ENCODE results near the gene PCBP3. TPM values are rescaled to one million over a fixed set of nuclear protein-coding genes. Genes with fewer than 3 reads are reported as not detected.

PCBP3 gene
- total RNA-seq, 1 donor from 2014 or later: not detected

DNA sequence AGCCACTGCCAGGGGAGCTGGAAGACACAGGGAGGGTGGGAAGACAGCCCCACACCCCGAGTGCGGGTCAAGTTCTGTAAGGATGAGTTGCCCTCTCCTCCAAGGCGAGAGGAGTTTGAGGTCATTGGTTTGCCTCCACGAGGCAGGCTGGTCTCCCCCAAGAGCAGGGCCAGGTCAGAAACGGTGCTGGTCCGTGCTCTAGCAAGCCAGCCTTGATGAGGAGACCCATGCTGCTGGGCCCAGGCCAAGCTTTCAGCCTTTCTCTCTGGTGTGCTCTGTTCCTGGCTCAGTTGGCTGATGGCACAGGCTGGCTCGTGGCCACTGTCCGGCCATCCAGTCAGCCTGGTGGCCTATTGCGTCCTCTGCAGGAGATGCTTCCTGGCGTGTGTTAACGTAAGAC is 12.0 kb upstream of the PCBP3 start:
- DNase-seq (ENCODE audit: low read depth) (no peak), FAIRE-seq (no peak)
- TF ChIP-seq, protein P1, sequence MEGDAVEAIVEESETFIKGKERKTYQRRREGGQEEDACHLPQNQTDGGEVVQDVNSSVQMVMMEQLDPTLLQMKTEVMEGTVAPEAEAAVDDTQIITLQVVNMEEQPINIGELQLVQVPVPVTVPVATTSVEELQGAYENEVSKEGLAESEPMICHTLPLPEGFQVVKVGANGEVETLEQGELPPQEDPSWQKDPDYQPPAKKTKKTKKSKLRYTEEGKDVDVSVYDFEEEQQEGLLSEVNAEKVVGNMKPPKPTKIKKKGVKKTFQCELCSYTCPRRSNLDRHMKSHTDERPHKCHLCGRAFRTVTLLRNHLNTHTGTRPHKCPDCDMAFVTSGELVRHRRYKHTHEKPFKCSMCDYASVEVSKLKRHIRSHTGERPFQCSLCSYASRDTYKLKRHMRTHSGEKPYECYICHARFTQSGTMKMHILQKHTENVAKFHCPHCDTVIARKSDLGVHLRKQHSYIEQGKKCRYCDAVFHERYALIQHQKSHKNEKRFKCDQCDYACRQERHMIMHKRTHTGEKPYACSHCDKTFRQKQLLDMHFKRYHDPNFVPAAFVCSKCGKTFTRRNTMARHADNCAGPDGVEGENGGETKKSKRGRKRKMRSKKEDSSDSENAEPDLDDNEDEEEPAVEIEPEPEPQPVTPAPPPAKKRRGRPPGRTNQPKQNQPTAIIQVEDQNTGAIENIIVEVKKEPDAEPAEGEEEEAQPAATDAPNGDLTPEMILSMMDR (IDR thresholded peaks at IDR 0.05; ENCODE audit: insufficient read depth, low read length, severe bottlenecking): no peak
- no peaks in the 10 kb centered on the region for H3K27me3 ChIP-seq (ENCODE audit: control insufficient read depth, insufficient read depth, low read length)
- H3K4me3 ChIP-seq (ENCODE audit: low read depth, low read length): no peak overlapping the region
- no peaks in the 10 kb centered on the region for H3K36me3 ChIP-seq (ENCODE audit: control insufficient read depth, insufficient read depth, low read length)

DNA sequence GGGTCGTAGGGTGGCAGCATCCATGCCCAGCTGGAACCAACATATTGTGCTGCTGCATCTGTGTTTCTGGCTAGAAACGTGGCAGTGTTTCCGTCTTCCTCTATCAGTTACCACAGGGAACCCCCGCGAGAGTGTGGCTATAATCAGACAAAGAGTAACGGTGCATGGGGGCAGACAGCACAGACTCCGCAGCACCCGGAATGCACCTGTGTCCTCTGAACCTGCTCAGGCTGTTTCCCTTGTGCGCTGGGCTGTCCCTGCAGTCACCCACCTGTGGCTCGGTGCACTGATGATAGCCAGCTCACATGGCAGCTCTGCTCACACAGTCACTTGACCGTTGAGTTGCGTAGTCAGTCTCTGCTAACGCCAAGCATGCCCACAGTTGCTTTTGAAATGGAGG is 11.4 kb upstream of the PCBP3 start:
- FAIRE-seq (no peak), DNase-seq (ENCODE audit: low read depth) (no peak)
- Histone ChIP-seq H3K27me3 (ENCODE audit: control insufficient read depth, insufficient read depth, low read length) (no peaks in the 10 kb centered on the region), H3K4me3 (ENCODE audit: low read depth, low read length) (no peak overlapping the region), H3K36me3 (ENCODE audit: control insufficient read depth, insufficient read depth, low read length) (no peaks in the 10 kb centered on the region)
- TF ChIP-seq, protein P1 (IDR thresholded peaks at IDR 0.05; ENCODE audit: insufficient read depth, low read length, severe bottlenecking): no peak

DNA sequence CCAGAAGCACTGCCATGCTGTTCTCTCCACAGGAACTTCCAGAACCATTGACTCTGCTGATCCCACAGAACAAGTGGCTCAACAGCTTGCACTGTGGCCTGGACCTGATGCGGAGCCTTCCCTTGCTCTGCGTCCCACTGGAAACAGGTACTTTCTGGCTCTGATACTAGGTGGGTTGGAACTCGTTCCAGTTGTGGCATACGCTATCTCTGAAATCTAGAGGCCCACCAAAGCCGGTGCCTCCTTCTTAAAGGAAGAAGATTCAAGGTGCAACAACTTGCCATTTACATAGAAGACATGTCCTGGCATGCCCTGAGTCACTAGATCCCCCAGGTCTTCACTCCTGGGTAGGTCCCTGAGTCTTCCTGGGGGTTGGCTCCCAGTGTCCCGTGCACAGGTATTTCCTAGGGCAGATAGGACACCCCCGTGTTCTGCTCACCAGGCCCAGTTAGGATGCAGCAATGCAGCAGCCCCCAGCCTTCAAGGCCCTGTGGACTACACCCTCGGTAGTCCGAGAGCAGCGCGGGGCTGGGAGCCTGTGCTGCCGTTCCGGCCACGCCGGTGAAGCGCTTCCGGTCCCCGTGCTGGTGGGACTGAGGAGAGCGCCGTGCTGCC is 10.8 kb upstream of the PCBP3 start:
- DNase-seq (ENCODE audit: low read depth) (no peak), FAIRE-seq (no peak)
- Histone ChIP-seq H3K27me3 (ENCODE audit: control insufficient read depth, insufficient read depth, low read length) (no peaks in the 10 kb centered on the region), H3K4me3 (ENCODE audit: low read depth, low read length) (no peak overlapping the region), H3K36me3 (ENCODE audit: control insufficient read depth, insufficient read depth, low read length) (no peaks in the 10 kb centered on the region)
- TF ChIP-seq, protein P1 (IDR thresholded peaks at IDR 0.05; ENCODE audit: insufficient read depth, low read length, severe bottlenecking): no peak

DNA sequence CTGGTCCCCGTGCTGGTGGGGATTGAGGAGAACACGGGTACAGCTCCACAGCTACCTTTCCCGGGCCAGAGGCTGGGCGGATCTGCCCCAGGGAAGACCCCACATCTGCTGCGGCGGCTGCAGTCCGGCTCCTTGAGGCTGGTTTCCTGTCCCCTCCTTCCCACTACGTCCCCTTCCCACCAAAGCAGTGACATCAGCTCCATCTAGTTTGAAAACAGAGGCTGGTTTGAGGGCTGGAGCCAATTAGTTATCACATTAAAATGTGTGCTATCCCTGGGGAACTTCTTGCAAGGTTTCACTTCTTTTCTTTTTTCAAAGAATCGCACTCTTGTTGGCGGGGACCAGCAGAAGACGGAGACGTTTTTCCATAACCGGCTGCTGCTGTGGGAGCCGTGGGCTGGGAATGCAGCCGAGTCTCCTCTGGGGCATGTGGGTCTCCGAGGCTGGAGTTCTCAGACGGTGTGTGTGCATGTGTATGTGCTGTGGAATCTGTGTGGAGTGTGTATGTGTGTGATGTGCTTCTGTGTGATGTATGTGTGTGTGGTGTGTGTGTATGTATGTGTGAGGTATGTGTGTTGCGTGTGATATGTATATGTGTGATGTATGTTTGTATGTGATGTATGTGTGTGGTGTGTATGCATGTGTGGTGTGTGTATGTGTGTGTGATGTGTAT is 8.9 kb upstream of the PCBP3 start:
- no peak overlapping the region for H3K4me3 ChIP-seq (ENCODE audit: low read depth, low read length)
- DNase-seq (ENCODE audit: low read depth): no peak
- no peaks in the 10 kb centered on the region for H3K36me3 ChIP-seq (ENCODE audit: control insufficient read depth, insufficient read depth, low read length)
- TF ChIP-seq, protein P1 (IDR thresholded peaks at IDR 0.05; ENCODE audit: insufficient read depth, low read length, severe bottlenecking): no peak
- H3K27me3 ChIP-seq (ENCODE audit: control insufficient read depth, insufficient read depth, low read length): no peaks in the 10 kb centered on the region
- peak; percentile 13 for FAIRE-seq

DNA sequence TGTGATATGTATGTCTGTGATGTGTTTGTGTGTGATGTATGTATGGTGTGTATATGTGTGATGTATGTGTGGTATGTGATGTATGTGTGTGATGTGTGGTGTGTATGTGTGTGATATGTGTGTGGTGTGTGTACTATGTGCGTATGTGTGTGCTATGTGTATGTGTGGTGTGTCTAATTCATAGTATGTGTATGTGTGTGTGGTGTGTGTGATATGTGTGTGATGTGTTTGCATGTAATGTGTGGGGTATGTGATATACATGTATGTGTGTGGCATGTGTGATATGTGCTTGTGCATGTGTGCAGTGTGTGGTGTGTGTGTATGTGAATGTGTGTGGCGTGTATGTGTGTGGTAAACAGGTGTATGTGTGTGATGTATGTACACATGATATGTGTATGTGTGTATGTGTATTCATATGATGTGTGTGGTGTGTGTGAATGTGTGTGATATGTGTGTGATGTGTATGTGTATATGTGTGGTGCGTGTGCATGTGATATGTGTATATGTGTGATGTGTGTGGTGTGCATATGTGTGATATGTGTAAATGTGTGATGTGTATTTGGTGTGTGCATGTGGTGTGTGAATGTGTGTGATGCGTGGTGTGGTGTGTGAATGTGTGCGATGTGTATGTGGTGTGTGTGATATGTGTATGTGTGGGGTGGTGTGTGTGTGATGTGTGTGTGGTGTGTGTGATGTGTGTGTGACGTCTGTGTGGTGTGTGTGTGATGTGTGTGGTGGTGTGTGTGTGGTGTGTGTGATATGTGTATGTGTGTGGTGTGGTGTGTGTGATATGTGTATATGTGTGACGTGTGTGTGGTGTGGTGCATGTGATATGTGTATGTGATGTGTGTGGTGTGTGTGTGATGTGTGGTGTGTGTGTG is 8.0 kb upstream of the PCBP3 start:
- no peak for FAIRE-seq
- no peak for DNase-seq (ENCODE audit: low read depth)
- no peaks in the 10 kb centered on the region for H3K36me3 ChIP-seq (ENCODE audit: control insufficient read depth, insufficient read depth, low read length)
- no peak overlapping the region for H3K4me3 ChIP-seq (ENCODE audit: low read depth, low read length)
- H3K27me3 ChIP-seq (ENCODE audit: control insufficient read depth, insufficient read depth, low read length): no peaks in the 10 kb centered on the region
- TF ChIP-seq, protein P1 (IDR thresholded peaks at IDR 0.05; ENCODE audit: insufficient read depth, low read length, severe bottlenecking): no peak

Data from bronchial epithelial cell (primary cell).